NB4 (cell line): ENCODE data around the gene LPP.

ENCODE experiments used
- CTCF ChIP-seq: IDR thresholded peaks from one replicate; pipeline ENCODE4 v1.5.1; 2012; ENCODE audit warnings: low read depth, low read length
- POLR2A ChIP-seq: IDR thresholded peaks from 2 replicates; pipeline ENCODE4 v1.6.1; 2011; ENCODE audit warnings: mild to moderate bottlenecking; ENCODE audit not compliant: insufficient read length; ENCODE audit errors: extremely low read depth
- TF ChIP-seq, protein P1 (sequence below): IDR thresholded peaks from 2 replicates; pipeline ENCODE4 v1.6.1; 2011; ENCODE audit warnings: low read depth, low read length

DNA sequence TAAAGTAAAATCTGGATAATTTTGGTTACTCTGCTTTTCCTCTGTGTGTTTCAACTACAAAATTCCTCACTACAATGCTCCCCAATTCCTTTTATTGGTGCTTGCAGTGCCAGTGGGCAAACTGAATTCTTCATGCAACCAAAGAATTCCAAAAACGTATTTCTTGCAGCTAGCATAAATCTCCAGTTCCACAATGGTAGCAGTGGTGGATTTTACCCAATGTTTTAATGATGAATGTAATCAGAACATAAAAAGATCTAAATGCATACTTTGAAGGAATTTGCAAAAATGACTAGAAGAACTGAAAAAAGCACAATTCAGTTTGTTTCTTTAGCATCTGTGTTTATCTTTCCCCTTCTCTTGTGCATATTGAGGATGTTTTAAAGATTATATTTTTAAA is 658.2 kb downstream of the LPP start:
- no peak for TF ChIP-seq CTCF
- TF ChIP-seq, protein P1, sequence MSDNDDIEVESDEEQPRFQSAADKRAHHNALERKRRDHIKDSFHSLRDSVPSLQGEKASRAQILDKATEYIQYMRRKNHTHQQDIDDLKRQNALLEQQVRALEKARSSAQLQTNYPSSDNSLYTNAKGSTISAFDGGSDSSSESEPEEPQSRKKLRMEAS: no peak
- no peak for TF ChIP-seq POLR2A
